ENCODE measurements around the gene DCAF11.

DCAF11 gene

GRCh38 chr14:24119691-24120090 is 5.1 kb downstream of the DCAF11 start:
- in situ Hi-C loops (cut with MboI; ENCODE audit: low sequenced_read_pairs, unreplicated experiment): no loop called here
- TF ChIP-seq, protein P1, sequence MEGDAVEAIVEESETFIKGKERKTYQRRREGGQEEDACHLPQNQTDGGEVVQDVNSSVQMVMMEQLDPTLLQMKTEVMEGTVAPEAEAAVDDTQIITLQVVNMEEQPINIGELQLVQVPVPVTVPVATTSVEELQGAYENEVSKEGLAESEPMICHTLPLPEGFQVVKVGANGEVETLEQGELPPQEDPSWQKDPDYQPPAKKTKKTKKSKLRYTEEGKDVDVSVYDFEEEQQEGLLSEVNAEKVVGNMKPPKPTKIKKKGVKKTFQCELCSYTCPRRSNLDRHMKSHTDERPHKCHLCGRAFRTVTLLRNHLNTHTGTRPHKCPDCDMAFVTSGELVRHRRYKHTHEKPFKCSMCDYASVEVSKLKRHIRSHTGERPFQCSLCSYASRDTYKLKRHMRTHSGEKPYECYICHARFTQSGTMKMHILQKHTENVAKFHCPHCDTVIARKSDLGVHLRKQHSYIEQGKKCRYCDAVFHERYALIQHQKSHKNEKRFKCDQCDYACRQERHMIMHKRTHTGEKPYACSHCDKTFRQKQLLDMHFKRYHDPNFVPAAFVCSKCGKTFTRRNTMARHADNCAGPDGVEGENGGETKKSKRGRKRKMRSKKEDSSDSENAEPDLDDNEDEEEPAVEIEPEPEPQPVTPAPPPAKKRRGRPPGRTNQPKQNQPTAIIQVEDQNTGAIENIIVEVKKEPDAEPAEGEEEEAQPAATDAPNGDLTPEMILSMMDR (IDR thresholded peaks at IDR 0.05; ENCODE audit: borderline replicate concordance, control extremely low read depth, extremely low read depth, insufficient read depth, missing control alignments): no peak
- DNase-seq (ENCODE audit: low spot score): no peak

GRCh38 chr14:24121210-24121609 is 6.6 kb downstream of the DCAF11 start:
- TF ChIP-seq, protein P1 (IDR thresholded peaks at IDR 0.05; ENCODE audit: borderline replicate concordance, control extremely low read depth, extremely low read depth, insufficient read depth, missing control alignments): no peak
- DNase-seq (ENCODE audit: low spot score): no peak
- in situ Hi-C loops (cut with MboI; ENCODE audit: low sequenced_read_pairs, unreplicated experiment): no loop called here

- no peak for DNase-seq (ENCODE audit: low spot score)
- TF ChIP-seq, protein P1 (IDR thresholded peaks at IDR 0.05; ENCODE audit: borderline replicate concordance, control extremely low read depth, extremely low read depth, insufficient read depth, missing control alignments): no peak
- in situ Hi-C loops (cut with MboI; ENCODE audit: low sequenced_read_pairs, unreplicated experiment): no loop called here
These were observed 7.8 kb downstream of the DCAF11 start for GRCh38 chr14:24122416-24122815.

DNA sequence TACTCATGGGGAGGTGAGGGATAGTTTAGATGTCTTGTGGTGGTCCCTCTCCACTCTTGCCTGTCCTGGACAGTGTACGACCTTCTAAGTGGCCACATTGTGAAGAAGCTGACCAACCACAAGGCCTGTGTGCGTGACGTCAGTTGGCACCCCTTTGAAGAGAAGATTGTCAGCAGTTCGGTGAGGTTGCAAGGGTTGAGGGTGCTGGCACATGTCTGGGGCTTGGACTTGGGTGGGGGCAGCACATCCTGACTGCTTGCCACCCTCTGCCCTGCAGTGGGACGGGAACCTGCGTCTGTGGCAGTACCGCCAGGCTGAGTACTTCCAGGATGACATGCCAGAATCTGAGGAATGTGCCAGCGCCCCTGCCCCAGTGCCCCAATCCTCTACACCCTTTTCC is 8.3 kb downstream of the DCAF11 start:
- TF ChIP-seq, protein P1 (IDR thresholded peaks at IDR 0.05; ENCODE audit: borderline replicate concordance, control extremely low read depth, extremely low read depth, insufficient read depth, missing control alignments): no peak
- in situ Hi-C loops (cut with MboI; ENCODE audit: low sequenced_read_pairs, unreplicated experiment): no loop called here
- no peak for DNase-seq (ENCODE audit: low spot score)

DNA sequence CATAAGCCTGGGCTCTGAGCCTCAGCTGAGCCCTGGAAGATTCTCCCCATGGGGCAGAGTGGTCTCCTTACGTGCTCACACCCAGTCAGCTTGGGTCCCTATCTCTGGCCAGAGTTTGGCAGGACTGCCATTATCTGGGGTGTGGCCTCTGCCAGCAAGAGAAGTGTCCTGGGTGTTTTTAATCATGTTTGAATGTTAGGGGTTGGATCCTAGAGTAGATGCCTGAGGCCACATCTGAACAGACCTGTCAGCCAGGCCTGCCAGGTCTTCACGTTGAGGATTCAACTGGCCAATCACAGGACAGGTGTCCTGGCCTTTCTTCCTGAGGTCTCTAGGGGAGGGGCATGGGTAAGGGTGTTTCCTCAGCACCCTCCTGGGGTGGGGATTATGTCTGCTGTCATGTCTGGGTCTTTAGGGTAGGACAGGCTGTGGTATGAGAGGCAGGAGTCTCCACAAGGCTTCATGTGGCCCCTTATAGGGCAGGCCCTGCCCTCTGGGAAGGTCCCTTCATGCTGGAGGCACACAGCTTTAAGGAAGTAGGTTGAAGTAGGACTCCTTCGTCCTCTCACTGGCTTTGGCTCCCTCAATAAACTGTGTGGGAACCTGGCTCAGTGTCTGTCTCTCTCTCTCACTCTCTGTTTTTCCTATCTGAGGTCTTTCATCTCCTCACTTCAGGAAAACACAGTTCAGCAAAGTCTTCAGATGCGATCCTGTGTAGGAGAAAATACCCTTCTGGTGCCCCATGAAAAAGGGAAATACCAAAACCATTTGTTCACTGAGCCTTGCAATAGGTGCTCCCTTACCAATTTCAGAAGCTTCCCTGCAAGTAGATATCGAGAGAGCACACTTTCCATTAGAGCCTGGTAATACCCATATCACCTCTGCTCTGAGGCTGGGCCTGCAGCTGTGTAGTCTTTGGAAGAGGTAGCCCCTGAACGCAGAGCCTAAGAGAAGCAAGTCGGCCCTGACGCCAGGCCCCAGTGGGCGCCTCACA is 9.1 kb downstream of the DCAF11 start:
- TF ChIP-seq, protein P1 (IDR thresholded peaks at IDR 0.05; ENCODE audit: borderline replicate concordance, control extremely low read depth, extremely low read depth, insufficient read depth, missing control alignments): no peak
- DNase-seq (ENCODE audit: low spot score): peak; percentile 53
- in situ Hi-C loops (cut with MboI; ENCODE audit: low sequenced_read_pairs, unreplicated experiment): no loop called here

GRCh38 chr14:24126939-24127338 is 12.4 kb downstream of the DCAF11 start:
- no peak for DNase-seq (ENCODE audit: low spot score)
- TF ChIP-seq, protein P1 (IDR thresholded peaks at IDR 0.05; ENCODE audit: borderline replicate concordance, control extremely low read depth, extremely low read depth, insufficient read depth, missing control alignments): no peak
- in situ Hi-C loops (cut with MboI; ENCODE audit: low sequenced_read_pairs, unreplicated experiment): no loop called here

All from GM13976 (cell line).